Daoy (cell line): ENCODE measurements around the gene SIAH1. TPM values are rescaled to one million over a fixed set of nuclear protein-coding genes. Genes with fewer than 3 reads are reported as not detected.
"Not testable (repeated sequence)": the region's sequence is repeated elsewhere in the genome, so short reads cannot be mapped to it uniquely, and the experiment has no call there.

Source experiments
- DNase-seq: peaks from one replicate; pipeline ENCODE4 v3.0.0-alpha.2; 2015; ENCODE audit warnings: low read depth
- total RNA-seq: library from RNA; depleted of rRNA; stranded (reverse); fragments of >200 nt; shearing (Covaris generic); gene quantifications from 2 replicates; pipeline ENCODE4 v1.2.3, GENCODE V29; 2014; rRNA removed

The SIAH1 gene
- total RNA-seq, 1 experiment from 2014 or later: 20.2 TPM

GRCh38 chr16:48332978-48333377, 52.2 kb downstream of the SIAH1 start:
- no peak for DNase-seq

DNA sequence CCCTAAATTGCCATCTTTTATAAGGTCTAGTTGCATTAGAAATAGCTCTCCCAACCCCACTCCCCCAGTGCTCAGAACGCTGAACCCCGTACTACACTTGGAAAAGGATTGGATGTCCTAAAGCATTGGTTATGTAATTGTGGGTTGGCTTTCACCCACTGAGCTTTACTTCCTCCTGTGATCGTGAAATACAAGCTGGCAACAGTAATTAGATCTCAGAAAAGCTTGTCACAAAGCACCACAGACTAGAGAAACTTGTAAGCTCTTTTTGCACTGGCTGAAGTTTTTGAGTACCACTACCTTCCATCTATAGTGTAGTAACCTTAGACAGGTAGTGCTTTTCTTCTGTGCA, 54.4 kb downstream of the SIAH1 start:
- DNase-seq: no peak

DNA sequence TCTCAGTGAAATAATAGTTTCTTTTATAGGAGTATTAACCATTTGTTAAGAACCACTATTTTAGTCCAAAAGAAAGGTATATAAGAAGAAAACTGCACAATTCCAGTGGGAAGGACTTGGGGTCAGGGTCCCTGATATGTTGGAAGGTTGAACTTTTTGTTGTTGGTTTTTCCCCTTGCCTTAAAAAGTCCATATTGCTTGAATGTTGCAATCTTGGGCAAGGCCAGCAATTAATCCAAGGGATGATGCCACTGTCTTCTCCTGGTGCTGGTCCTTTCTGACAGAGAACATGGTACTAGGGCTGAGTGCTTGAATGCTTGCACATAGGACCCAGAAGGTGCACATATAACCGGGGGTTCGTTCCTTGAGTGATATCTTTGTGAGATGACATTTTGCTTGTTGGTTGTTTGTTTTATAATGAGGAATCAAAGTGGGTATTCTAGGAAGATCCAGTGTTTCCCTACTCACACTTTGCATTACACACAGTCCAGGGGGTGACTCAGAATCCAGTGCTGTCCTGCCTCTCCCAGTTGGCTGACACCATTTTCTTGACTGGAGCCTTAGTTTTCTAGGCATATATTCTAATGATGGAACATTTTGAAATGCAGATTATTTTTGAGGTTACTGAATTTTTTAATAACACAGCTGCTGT, 54.9 kb downstream of the SIAH1 start:
- no peak for DNase-seq

- no peak for DNase-seq
Measured at GRCh38 chr16:48329138-48329537, 56.1 kb downstream of the SIAH1 start.

DNA sequence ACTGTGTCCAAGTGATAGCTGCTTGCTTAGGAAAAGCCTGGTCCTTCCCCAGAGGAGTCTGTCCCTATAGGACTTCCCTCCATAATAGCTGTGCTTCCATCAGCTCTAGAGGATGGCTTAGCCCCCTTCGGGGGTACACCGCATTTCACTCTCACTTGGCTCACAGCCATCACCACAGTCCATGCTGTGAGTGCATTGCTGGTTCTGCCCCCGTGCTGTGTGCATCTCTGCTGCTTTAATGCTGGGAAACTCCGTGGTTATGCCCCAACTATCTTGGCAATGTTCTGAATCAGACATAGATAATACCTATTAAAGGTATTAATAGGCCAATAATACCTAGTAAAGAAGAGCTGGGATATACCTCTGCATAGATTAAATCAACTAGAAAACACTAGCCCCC, 58.3 kb downstream of the SIAH1 start:
- DNase-seq: no peak

- DNase-seq: no peak
Measured at GRCh38 chr16:48323783-48324775, 61.1 kb downstream of the SIAH1 start.

DNA sequence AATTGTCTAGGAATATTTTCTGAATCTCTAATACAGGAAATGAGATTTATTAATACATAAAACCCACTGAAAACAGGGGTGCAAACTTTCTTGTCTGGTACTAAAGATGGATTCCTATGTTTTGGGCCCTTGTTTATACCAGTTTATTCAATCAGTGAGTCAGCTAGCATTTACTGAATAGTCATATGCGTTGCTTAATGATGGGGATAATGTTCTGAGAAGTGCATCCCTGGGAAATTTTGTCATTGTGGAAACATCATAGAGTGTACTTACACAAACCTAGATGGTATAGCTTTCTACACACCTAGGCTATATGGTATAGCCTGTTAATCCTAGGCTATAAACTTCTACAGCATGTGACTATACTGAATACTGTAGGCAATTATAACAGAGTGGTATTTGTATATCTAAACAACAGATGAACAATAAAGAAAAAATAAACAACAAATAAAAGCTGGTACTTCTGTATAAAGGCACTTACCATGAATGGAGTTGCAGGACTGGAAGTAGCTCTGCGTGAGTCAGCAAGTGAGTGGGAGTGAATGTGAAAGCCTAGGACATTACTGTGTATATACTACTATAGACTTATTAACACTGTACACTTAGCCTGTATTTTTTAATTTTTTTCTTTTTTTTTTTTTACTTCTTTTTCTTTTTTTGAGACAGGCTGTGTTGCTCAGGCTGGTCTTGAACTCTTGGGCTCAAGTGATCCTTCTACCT, 63.7 kb downstream of the SIAH1 start:
- no peak for DNase-seq

- peak; percentile 13 for DNase-seq
Measured at GRCh38 chr16:48318630-48319029, 66.6 kb downstream of the SIAH1 start.

GRCh38 chr16:48317614-48318315, 67.4 kb downstream of the SIAH1 start:
- peak; percentile 73 for DNase-seq

- DNase-seq: no peak
Measured at GRCh38 chr16:48317026-48317425, 68.2 kb downstream of the SIAH1 start.

- DNase-seq: not testable (repeated sequence)
Measured at GRCh38 chr16:48313905-48314304, 71.3 kb downstream of the SIAH1 start.

- no peak for DNase-seq
Measured at GRCh38 chr16:48310908-48311641, 74.1 kb downstream of the SIAH1 start.

Other genes with a start within 250 kb of the SIAH1 start
- gene ABCC12, start 229.4 kb downstream of the SIAH1 start, total RNA-seq: not detected in 2 replicates
- gene LONP2, start 141.1 kb downstream of the SIAH1 start, total RNA-seq: 20.0 and 29.2 TPM in 2 replicates
- not detected in 2 replicates for gene ABCC11, start 137.9 kb downstream of the SIAH1 start, total RNA-seq
- gene N4BP1, start 224.8 kb upstream of the SIAH1 start, total RNA-seq: 9.8 and 13.5 TPM in 2 replicates